T-cell (primary cell): ENCODE results near the gene VSIG10L. TPM values are rescaled to one million over a fixed set of nuclear protein-coding genes. Genes with fewer than 3 reads are reported as not detected.
A peak's percentile ranks its signal among the peaks of the same experiment; 100 is the strongest.

Source experiments
- ATAC-seq, 4 experiments: fragments of 200-7000 bp in 3 of 4; fragments of 150-1000 bp in 1 of 4; cut with Tn5 transposase; replicated peaks in 1 of 4; 1 replicate in 3 of 4; 2 replicates in 1 of 4; pipeline ENCODE4 v1.10.0; 2021; ENCODE audit warnings: moderate library complexity in 3 of 4, mild to moderate bottlenecking in 2 of 4, moderate number of reproducible peaks in 1 of 4
- CTCF ChIA-PET, 2 donors: fragments of 300-600 bp; sonication (Branson Sonifier 250); formaldehyde crosslinking; loops; one replicate each; lab custom pipeline; 2022; ENCODE audit warnings: antibody characterized with exemption in 2 of 2; lab: Charles Lee
- POLR2A ChIA-PET, 2 donors: fragments of 300-600 bp; sonication (Branson Sonifier 250); formaldehyde crosslinking; loops; one replicate each; lab custom pipeline; 2022; ENCODE audit warnings: antibody characterized with exemption in 2 of 2; lab: Charles Lee
- DNase-seq, 35 experiments: peaks; one replicate each; pipeline versions ENCODE4 v3.0.0 to v3.0.0-alpha.2; 2013 to 2023
- H3K27ac ChIP-seq: one replicate; pipeline ENCODE4 v1.5.1; 2013; ENCODE audit warnings: low read length
- H3K27me3 ChIP-seq, 2 experiments: replicated peaks in 1 of 2; 1 replicate in 1 of 2; 2 replicates in 1 of 2; pipeline versions ENCODE4 v1.6.1 to v1.7.0; 2013; ENCODE audit warnings: low read length in 1 of 2, mixed read lengths in 1 of 2; ENCODE audit not compliant: control insufficient read depth in 2 of 2, insufficient read depth in 2 of 2; ENCODE audit errors: extremely low read depth in 1 of 2
- H3K36me3 ChIP-seq, 2 donors: 1 replicate in 1 of 2; 2 replicates in 1 of 2; pipeline versions ENCODE4 v1.6.1 to v1.7.0; 2013; ENCODE audit warnings: low read length in 1 of 2; ENCODE audit not compliant: control insufficient read depth in 2 of 2, insufficient read depth in 1 of 2; ENCODE audit errors: extremely low read depth in 1 of 2
- H3K4me1 ChIP-seq, 2 experiments: 1 replicate in 1 of 2; 2 replicates in 1 of 2; pipeline versions ENCODE4 v1.6.1 to v1.7.0; 2013; ENCODE audit warnings: low read length in 2 of 2, mixed read lengths in 1 of 2; ENCODE audit not compliant: insufficient read depth in 2 of 2, control insufficient read depth in 1 of 2; ENCODE audit errors: extremely low read depth in 1 of 2
- H3K4me3 ChIP-seq, 2 donors: 1 replicate in 1 of 2; 2 replicates in 1 of 2; pipeline versions ENCODE4 v1.5.1 to v1.7.0; 2013; ENCODE audit warnings: mild to moderate bottlenecking in 2 of 2, low read length in 1 of 2, moderate library complexity in 1 of 2; ENCODE audit not compliant: control insufficient read depth in 1 of 2; ENCODE audit errors: extremely low read depth in 1 of 2
- H3K9me3 ChIP-seq: 2 replicates; pipeline ENCODE4 v1.7.0; 2013
- H3K27ac Mint-ChIP-seq, 2 donors: one replicate each; pipeline ENCODE4 v1.8.0; 2020 to 2021; ENCODE audit warnings: mild to moderate bottlenecking in 2 of 2, mixed read lengths in 2 of 2
- H3K27me3 Mint-ChIP-seq, 2 donors: one replicate each; pipeline ENCODE4 v1.8.0; 2021 to 2022; ENCODE audit warnings: mixed read lengths in 2 of 2
- H3K36me3 Mint-ChIP-seq: one replicate; pipeline ENCODE4 v1.8.0; 2021; ENCODE audit warnings: mixed read lengths
- H3K4me1 Mint-ChIP-seq, 3 donors: one replicate each; pipeline ENCODE4 v1.8.0; 2020 to 2022; ENCODE audit warnings: mixed read lengths in 3 of 3, mild to moderate bottlenecking in 1 of 3
- H3K4me3 Mint-ChIP-seq, 3 donors: one replicate each; pipeline ENCODE4 v1.8.0; 2020 to 2022; ENCODE audit warnings: mild to moderate bottlenecking in 3 of 3, mixed read lengths in 3 of 3, moderate library complexity in 3 of 3
- H3K9me3 Mint-ChIP-seq, 3 donors: one replicate each; pipeline ENCODE4 v1.8.0; 2020 to 2022; ENCODE audit warnings: mixed read lengths in 3 of 3
- WGBS: methylation state at CpG from one replicate; pipeline ENCODE4 v1.1.5; 2013; ENCODE audit warnings: missing lambda C conversion rate; ENCODE audit not compliant: insufficient coverage; 5-methylcytosine and 5-hydroxymethylcytosine counted together
- total RNA-seq, 35 experiments: library from RNA in 6 of 35; stranded (reverse) in 6 of 35; fragments of 120-200 nt in 1 of 35; gene quantifications; one replicate each; pipeline versions ENCODE4 v1.2.1 to v1.2.4 and lab custom pipeline; 2013 to 2026

VSIG10L gene
- total RNA-seq, 5 donors from 2014 or later (not counting 1 experiment from before 2014, with no cell fraction given), result 0.18 to 0.70 (median 0.39) TPM

- Histone ChIP-seq H3K27ac (no peak overlapping the region), H3K36me3 (no peaks in the 10 kb centered on the region), H3K4me3 (no peak overlapping the region), H3K4me1 (peaks cover 2 to 35% of the 10 kb centered on the region in 2 experiments), H3K9me3 (no peaks in the 10 kb centered on the region), H3K27me3 (no peaks in the 10 kb centered on the region)
- ChIA-PET POLR2A (no interaction called here), CTCF (interaction anchor here in 1 of 2 donors (0.9 kb wide), 1 partner anchor 15 kb away, joined by 3 read pairs; no protein-coding TSS in a partner anchor)
- no peaks in the 10 kb centered on the region for H3K36me3 Mint-ChIP-seq
- DNase-seq (no peak), ATAC-seq (no peak)
- no peak overlapping the region for H3K27ac Mint-ChIP-seq
- WGBS, result 97% methylated on average over 9 of the region's 9 CpGs
- no peaks in the 10 kb centered on the region for H3K9me3 Mint-ChIP-seq
- peaks cover 3 to 25% (median 12%) of the 10 kb centered on the region in 3 donors for H3K4me1 Mint-ChIP-seq
- H3K27me3 Mint-ChIP-seq, result no peaks in the 10 kb centered on the region
- no peak overlapping the region for H3K4me3 Mint-ChIP-seq
These were observed 38.4 kb upstream of the VSIG10L start for GRCh38 chr19:51380379-51380778.

- ChIA-PET CTCF (no interaction called here), POLR2A (no interaction called here)
- Mint-ChIP-seq H3K9me3 (no peaks in the 10 kb centered on the region), H3K4me1 (peaks cover 29 to 53% (median 40%) of the 10 kb centered on the region in 3 donors), H3K36me3 (no peaks in the 10 kb centered on the region), H3K27ac (no peak overlapping the region), H3K27me3 (no peaks in the 10 kb centered on the region), H3K4me3 (no peak overlapping the region)
- 100% methylated on average over 1 of the region's 2 CpGs for WGBS
- H3K27ac ChIP-seq, result no peak overlapping the region
- no peak for ATAC-seq
- no peaks in the 10 kb centered on the region for H3K9me3 ChIP-seq
- DNase-seq, result no peak
- no peak overlapping the region for H3K4me3 ChIP-seq
- no peaks in the 10 kb centered on the region for H3K36me3 ChIP-seq
- H3K4me1 ChIP-seq, result peaks cover 12 to 63% of the 10 kb centered on the region in 2 experiments
- no peaks in the 10 kb centered on the region for H3K27me3 ChIP-seq
These were observed 35.5 kb upstream of the VSIG10L start for GRCh38 chr19:51377422-51377821.

- H3K9me3 ChIP-seq, result no peaks in the 10 kb centered on the region
- H3K27ac ChIP-seq, result peak overlapping the region; percentile 87
- CTCF ChIA-PET, result no interaction called here
- no peaks in the 10 kb centered on the region for H3K36me3 ChIP-seq
- WGBS, result 1% methylated on average over 7 of the region's 11 CpGs
- H3K4me3 ChIP-seq, result no peak overlapping the region
- no peaks in the 10 kb centered on the region for H3K27me3 Mint-ChIP-seq
- H3K9me3 Mint-ChIP-seq, result no peaks in the 10 kb centered on the region
- POLR2A ChIA-PET, result no interaction called here
- ATAC-seq (no peak), DNase-seq (peak in 1 of 35 experiments; percentile 71)
- peak overlapping the region; percentile 64 to 86 for H3K27ac Mint-ChIP-seq
- H3K27me3 ChIP-seq, result no peaks in the 10 kb centered on the region
- H3K36me3 Mint-ChIP-seq, result no peaks in the 10 kb centered on the region
- H3K4me1 ChIP-seq, result peaks cover 18 to 72% of the 10 kb centered on the region in 2 experiments
- peak overlapping the region in 1 of 3 donors; percentile 25 for H3K4me3 Mint-ChIP-seq
- H3K4me1 Mint-ChIP-seq, result peaks cover 47 to 66% (median 57%) of the 10 kb centered on the region in 3 donors
These were observed 33.7 kb upstream of the VSIG10L start for GRCh38 chr19:51375504-51376221.

GRCh38 chr19:51372649-51373504, 30.9 kb upstream of the VSIG10L start, which contains the start of gene NKG7:
NKG7 (minus strand) TSS chr19:51372654; CDS start chr19:51372535, 119 bp downstream.
- H3K27ac Mint-ChIP-seq, result peak within 1 kb of the TSS; percentile 89
- peaks cover 18 to 90% of the 10 kb centered on the region in 2 experiments for H3K4me1 ChIP-seq
- ChIA-PET CTCF (interaction anchor here in 1 of 2 donors (1.9 kb wide), 1 partner anchor 22 kb away, joined by 10 read pairs; no protein-coding TSS in a partner anchor), POLR2A (interaction anchor here (0.6 to 1.0 kb wide), 2 partner anchors 22 to 46 kb away, joined by 3 read pairs; no protein-coding TSS in a partner anchor)
- peak within 1 kb of the TSS; percentile 87 for H3K27ac ChIP-seq
- H3K9me3 ChIP-seq, result no peaks in the 10 kb centered on the region
- peak within 1 kb of the TSS; percentile 61 to 96 (median 96) for H3K4me3 Mint-ChIP-seq
- no CpG with 5 or more reads among the region's 9 CpGs for WGBS
- peak within 1 kb of the TSS; percentile 17 to 75 for H3K4me3 ChIP-seq
- peaks cover 59 to 74% (median 67%) of the 10 kb centered on the region in 3 donors for H3K4me1 Mint-ChIP-seq
- DNase-seq (peak; percentile 26 to 83 (median 59)), ATAC-seq (peak; percentile 61 to 74 (median 68))
- no peaks in the 10 kb centered on the region for H3K27me3 ChIP-seq
- H3K36me3 Mint-ChIP-seq, result no peaks in the 10 kb centered on the region
- no peaks in the 10 kb centered on the region for H3K9me3 Mint-ChIP-seq
- no peaks in the 10 kb centered on the region for H3K27me3 Mint-ChIP-seq
- no peaks in the 10 kb centered on the region for H3K36me3 ChIP-seq

- Histone ChIP-seq H3K27ac (peak overlapping the region; percentile 87), H3K9me3 (no peaks in the 10 kb centered on the region), H3K27me3 (no peaks in the 10 kb centered on the region), H3K4me3 (peak overlapping the region; percentile 17 to 75), H3K36me3 (no peaks in the 10 kb centered on the region), H3K4me1 (peaks cover 18 to 98% of the 10 kb centered on the region in 2 experiments)
- DNase-seq, result no peak
- H3K9me3 Mint-ChIP-seq, result no peaks in the 10 kb centered on the region
- ChIA-PET POLR2A (interaction anchor here in 1 of 2 donors (1.0 kb wide), 1 partner anchor 23 kb away, joined by 3 read pairs; no protein-coding TSS in a partner anchor), CTCF (interaction anchor here in 1 of 2 donors (1.9 kb wide), 1 partner anchor 23 kb away, joined by 10 read pairs; no protein-coding TSS in a partner anchor)
- H3K4me3 Mint-ChIP-seq, result peak overlapping the region; percentile 61 to 96 (median 96)
- 78% methylated on average over 12 of the region's 18 CpGs for WGBS
- no peak for ATAC-seq
- no peaks in the 10 kb centered on the region for H3K27me3 Mint-ChIP-seq
- no peaks in the 10 kb centered on the region for H3K36me3 Mint-ChIP-seq
- peaks cover 64 to 81% (median 72%) of the 10 kb centered on the region in 3 donors for H3K4me1 Mint-ChIP-seq
- H3K27ac Mint-ChIP-seq, result peak overlapping the region; percentile 89
These were observed 30.2 kb upstream of the VSIG10L start for GRCh38 chr19:51372021-51372648.
